ENCODE data around the gene BNIP3. TPM values are rescaled to one million over a fixed set of nuclear protein-coding genes. Genes with fewer than 3 reads are reported as not detected.
A peak's percentile ranks its signal among the peaks of the same experiment; 100 is the strongest.
"Not testable (repeated sequence)": the region's sequence is repeated elsewhere in the genome, so short reads cannot be mapped to it uniquely, and the experiment has no call there.

BNIP3 gene
- total RNA-seq, 2 experiments from 2014 or later, result 115 to 121 TPM

GRCh38 chr10:131925716-131926115 lies 56.0 kb downstream of the BNIP3 start:
- H3K4me1 Mint-ChIP-seq, result peaks cover 59% of the 10 kb centered on the region
- peaks cover 56% of the 10 kb centered on the region for H3K36me3 Mint-ChIP-seq
- no peak for DNase-seq
- peaks cover 15% of the 10 kb centered on the region for H3K9me3 Mint-ChIP-seq
- H3K4me3 Mint-ChIP-seq, result no peak overlapping the region
- no peak overlapping the region for H3K27ac Mint-ChIP-seq
- H3K27me3 Mint-ChIP-seq, result no peaks in the 10 kb centered on the region

- H3K27ac Mint-ChIP-seq, result no peak overlapping the region
- H3K36me3 Mint-ChIP-seq, result peaks cover 56% of the 10 kb centered on the region
- no peaks in the 10 kb centered on the region for H3K27me3 Mint-ChIP-seq
- peaks cover 57% of the 10 kb centered on the region for H3K4me1 Mint-ChIP-seq
- peaks cover 18% of the 10 kb centered on the region for H3K9me3 Mint-ChIP-seq
- no peak for DNase-seq
- H3K4me3 Mint-ChIP-seq, result no peak overlapping the region
Observed at GRCh38 chr10:131925011-131925649, 56.6 kb downstream of the BNIP3 start.

- no peak for DNase-seq
- Mint-ChIP-seq H3K27me3 (no peaks in the 10 kb centered on the region), H3K36me3 (peaks cover 60% of the 10 kb centered on the region), H3K9me3 (peaks cover 28% of the 10 kb centered on the region), H3K4me3 (no peak overlapping the region), H3K27ac (no peak overlapping the region), H3K4me1 (peaks cover 49% of the 10 kb centered on the region)
Observed at GRCh38 chr10:131923038-131923756, 58.5 kb downstream of the BNIP3 start.

GRCh38 chr10:131921184-131921583 lies 60.5 kb downstream of the BNIP3 start:
- DNase-seq, result no peak
- Mint-ChIP-seq H3K4me3 (no peak overlapping the region), H3K9me3 (peaks cover 37% of the 10 kb centered on the region), H3K27ac (no peak overlapping the region), H3K36me3 (peaks cover 62% of the 10 kb centered on the region), H3K27me3 (no peaks in the 10 kb centered on the region), H3K4me1 (peaks cover 47% of the 10 kb centered on the region)

GRCh38 chr10:131920693-131921092 lies 61.0 kb downstream of the BNIP3 start:
- Mint-ChIP-seq H3K27ac (peak overlapping the region; percentile 70), H3K9me3 (peaks cover 35% of the 10 kb centered on the region), H3K36me3 (peaks cover 63% of the 10 kb centered on the region), H3K4me1 (peaks cover 50% of the 10 kb centered on the region), H3K4me3 (no peak overlapping the region), H3K27me3 (no peaks in the 10 kb centered on the region)
- DNase-seq, result no peak

GRCh38 chr10:131920151-131920550 lies 61.6 kb downstream of the BNIP3 start:
- DNase-seq, result no peak
- H3K36me3 Mint-ChIP-seq, result peaks cover 62% of the 10 kb centered on the region
- peak overlapping the region; percentile 70 for H3K27ac Mint-ChIP-seq
- peaks cover 53% of the 10 kb centered on the region for H3K4me1 Mint-ChIP-seq
- H3K4me3 Mint-ChIP-seq, result no peak overlapping the region
- H3K9me3 Mint-ChIP-seq, result peaks cover 30% of the 10 kb centered on the region
- H3K27me3 Mint-ChIP-seq, result no peaks in the 10 kb centered on the region

GRCh38 chr10:131919461-131919860 lies 62.3 kb downstream of the BNIP3 start:
- peak overlapping the region; percentile 70 for H3K27ac Mint-ChIP-seq
- H3K36me3 Mint-ChIP-seq, result peaks cover 57% of the 10 kb centered on the region
- not testable (repeated sequence) for DNase-seq, H3K27me3 Mint-ChIP-seq, H3K4me3 Mint-ChIP-seq
- peaks cover 26% of the 10 kb centered on the region for H3K9me3 Mint-ChIP-seq
- H3K4me1 Mint-ChIP-seq, result peaks cover 52% of the 10 kb centered on the region

Other genes with a start within 250 kb of the BNIP3 start
- 10 to 100 TPM; 24.4 to 25.7 TPM for gene PPP2R2D, start 80.9 kb downstream of the BNIP3 start, total RNA-seq
- under 1 TPM; 0.21 to 0.28 TPM for gene JAKMIP3, start 84.0 kb upstream of the BNIP3 start, total RNA-seq
- gene DPYSL4, start 205.0 kb upstream of the BNIP3 start, total RNA-seq, result 10 to 100 TPM; 19.9 to 22.2 TPM

Data from activated naive CD8-positive, alpha-beta T cell treated with anti-CD3 and anti-CD28 coated beads for 36 hours (primary cell).